ENCODE results near the gene IGLL1.

DNA sequence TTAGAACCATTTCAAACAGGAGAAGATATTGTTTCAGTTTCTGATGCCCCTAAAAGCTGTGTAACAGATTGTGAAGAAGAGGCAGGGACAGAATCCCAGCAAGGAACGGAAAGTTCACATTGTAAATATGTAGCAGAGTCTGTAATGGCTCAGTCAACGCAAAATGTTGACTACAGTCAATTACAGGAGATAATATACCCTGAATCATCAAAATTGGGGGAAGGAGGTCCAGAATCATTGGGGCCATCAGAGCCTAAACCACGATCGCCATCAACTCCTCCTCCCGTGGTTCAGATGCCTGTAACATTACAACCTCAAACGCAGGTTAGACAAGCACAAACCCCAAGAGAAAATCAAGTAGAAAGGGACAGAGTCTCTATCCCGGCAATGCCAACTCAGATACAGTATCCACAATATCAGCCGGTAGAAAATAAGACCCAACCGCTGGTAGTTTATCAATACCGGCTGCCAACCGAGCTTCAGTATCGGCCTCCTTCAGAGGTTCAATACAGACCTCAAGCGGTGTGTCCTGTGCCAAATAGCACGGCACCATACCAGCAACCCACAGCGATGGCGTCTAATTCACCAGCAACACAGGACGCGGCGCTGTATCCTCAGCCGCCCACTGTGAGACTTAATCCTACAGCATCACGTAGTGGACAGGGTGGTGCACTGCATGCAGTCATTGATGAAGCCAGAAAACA lies 40.8 kb downstream of the IGLL1 start:
- TF ChIP-seq, protein P1, sequence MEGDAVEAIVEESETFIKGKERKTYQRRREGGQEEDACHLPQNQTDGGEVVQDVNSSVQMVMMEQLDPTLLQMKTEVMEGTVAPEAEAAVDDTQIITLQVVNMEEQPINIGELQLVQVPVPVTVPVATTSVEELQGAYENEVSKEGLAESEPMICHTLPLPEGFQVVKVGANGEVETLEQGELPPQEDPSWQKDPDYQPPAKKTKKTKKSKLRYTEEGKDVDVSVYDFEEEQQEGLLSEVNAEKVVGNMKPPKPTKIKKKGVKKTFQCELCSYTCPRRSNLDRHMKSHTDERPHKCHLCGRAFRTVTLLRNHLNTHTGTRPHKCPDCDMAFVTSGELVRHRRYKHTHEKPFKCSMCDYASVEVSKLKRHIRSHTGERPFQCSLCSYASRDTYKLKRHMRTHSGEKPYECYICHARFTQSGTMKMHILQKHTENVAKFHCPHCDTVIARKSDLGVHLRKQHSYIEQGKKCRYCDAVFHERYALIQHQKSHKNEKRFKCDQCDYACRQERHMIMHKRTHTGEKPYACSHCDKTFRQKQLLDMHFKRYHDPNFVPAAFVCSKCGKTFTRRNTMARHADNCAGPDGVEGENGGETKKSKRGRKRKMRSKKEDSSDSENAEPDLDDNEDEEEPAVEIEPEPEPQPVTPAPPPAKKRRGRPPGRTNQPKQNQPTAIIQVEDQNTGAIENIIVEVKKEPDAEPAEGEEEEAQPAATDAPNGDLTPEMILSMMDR (IDR thresholded peaks at IDR 0.05; ENCODE audit: low read depth, low read length, poor library complexity, severe bottlenecking), result peak; percentile 68
- no peak for TF ChIP-seq EZH2phosphoT487 (IDR thresholded peaks at IDR 0.05; ENCODE audit: borderline replicate concordance, low read length)

Measured in DOHH2 (cell line).